GM03348 (cell line): ENCODE measurements around the gene PNLIPRP3.

Source experiments
- DNase-seq: peaks from one replicate; pipeline ENCODE4 v3.0.0; 2012; ENCODE audit warnings: low spot score

PNLIPRP3 gene

GRCh38 chr10:116511365-116511764, 83.7 kb downstream of the PNLIPRP3 start:
- no peak for DNase-seq

GRCh38 chr10:116521424-116522290, 94.0 kb downstream of the PNLIPRP3 start:
- peak; percentile 64 for DNase-seq

DNA sequence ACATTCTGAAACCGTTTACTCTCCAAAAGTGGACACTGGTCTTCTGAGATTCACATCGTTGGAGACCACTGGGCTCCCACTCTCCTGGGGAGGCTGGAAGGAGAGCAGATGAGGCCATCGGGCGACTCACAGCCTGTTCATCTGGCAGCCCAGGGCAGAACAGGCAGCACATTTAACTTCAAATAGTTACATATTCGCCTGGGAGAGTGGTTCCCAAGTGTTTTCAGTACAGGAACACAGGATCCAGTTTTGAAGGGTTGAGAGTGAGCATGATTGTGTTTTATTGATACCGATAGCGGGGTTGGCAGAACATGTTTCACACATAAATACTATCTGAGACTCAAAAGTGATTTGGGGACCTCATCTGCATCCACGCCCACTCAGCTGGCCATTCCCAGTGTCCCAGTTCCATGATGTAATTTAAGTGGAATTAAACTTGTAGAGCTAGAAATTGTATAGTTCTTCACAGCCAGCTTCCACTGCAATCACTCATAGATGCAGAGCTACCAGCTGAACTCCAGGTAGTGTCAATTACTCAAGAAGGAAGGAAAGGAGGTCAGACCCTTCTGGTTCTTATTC, 95.2 kb downstream of the PNLIPRP3 start:
- no peak for DNase-seq

DNA sequence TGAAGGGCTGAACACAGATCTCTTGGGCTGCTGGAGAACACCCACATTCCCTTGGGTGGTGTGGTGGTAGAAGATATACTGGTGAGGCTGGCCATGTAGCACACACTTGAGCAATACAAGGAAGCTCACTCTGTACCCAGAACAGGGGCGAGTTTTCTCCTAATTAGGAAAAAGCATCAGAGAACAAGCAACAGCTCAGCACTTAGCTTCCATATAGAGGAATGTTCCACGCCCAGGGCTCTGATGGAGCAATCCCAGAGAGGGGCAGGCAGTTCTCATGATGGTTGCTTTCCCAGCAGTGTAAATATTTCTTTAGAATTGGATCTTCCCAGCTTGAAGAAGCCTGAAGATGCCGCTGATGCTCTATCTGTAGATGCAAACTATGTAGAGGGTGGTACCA, 97.1 kb downstream of the PNLIPRP3 start:
- DNase-seq: no peak

DNA sequence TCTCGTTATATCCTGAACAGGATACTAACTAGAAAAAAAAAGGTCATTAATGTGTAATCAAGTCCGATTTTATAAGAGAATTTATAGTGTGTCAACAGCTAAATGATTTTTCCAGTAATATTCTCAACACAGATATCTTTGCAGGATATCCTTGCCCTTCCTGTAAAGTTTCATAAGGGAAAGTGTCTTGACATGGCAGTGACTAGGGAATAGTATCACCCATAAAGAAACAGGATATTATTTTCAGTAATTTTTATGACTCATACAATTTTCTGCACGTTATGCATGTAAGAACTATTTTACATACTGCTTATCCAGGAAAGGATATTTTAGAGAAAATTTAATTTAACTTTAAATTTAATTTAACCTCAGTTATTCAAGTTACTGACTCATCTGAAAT, 98.6 kb downstream of the PNLIPRP3 start:
- DNase-seq: no peak
